ENCODE measurements around the gene ARCN1. TPM values are rescaled to one million over a fixed set of nuclear protein-coding genes. Genes with fewer than 3 reads are reported as not detected.

The ARCN1 gene
- total and polyA plus RNA-seq, 9 of the 15 experiments (the other 6 are each of a cell fraction or from before 2014, with no cell fraction given), result 30.0 to 224 (median 76.4) TPM

DNA sequence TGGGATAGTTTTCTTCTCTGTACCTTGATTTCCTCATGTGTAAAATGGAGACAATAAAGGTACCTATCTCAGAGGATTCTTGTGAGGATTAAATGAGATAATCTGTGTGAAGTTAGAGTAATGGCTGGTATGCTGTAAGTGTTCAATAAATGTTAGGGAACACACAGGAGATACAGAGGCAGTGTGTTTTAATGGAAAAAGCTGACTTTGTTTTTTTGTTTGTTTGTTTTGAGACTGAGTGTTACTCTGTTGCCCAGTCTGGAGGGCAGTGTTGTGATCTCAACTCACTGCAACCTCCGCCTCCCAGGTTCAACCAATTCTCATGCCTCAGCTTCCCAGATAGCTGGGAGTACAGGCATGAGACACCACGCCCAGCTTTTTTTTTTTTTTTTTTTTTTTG is 2.5 kb upstream of the ARCN1 start:
- FAIRE-seq (no peak), ATAC-seq (no peak), DNase-seq (ENCODE audit: extremely low read depth in 1 of 4, low spot score in 3 of 4) (no peak)
- Histone ChIP-seq H3K9ac (ENCODE audit: insufficient read depth in 1 of 2, low read depth in 2 of 2, low read length in 2 of 2) (no peak overlapping the region), H3K36me3 (ENCODE audit: control insufficient read depth, insufficient read depth, low read length) (peaks cover 6% of the 10 kb centered on the region), H3K79me2 (ENCODE audit: control insufficient read depth, insufficient read depth, low read length) (peaks cover 25% of the 10 kb centered on the region), H3K9me3 (replicated peaks; ENCODE audit: control insufficient read depth, insufficient read depth, low read depth, low read length) (no peaks in the 10 kb centered on the region), H3K4me2 (ENCODE audit: insufficient read depth, low read length) (no peak overlapping the region), H3K9me1 (ENCODE audit: control insufficient read depth, insufficient read depth, low read length) (no peaks in the 10 kb centered on the region), H3K27me3 (ENCODE audit: control insufficient read depth in 2 of 2, insufficient read depth in 2 of 2, low read length in 2 of 2) (no peaks in the 10 kb centered on the region), H3K4me1 (replicated peaks in 1 of 2; ENCODE audit: control insufficient read depth in 2 of 2, insufficient read depth in 2 of 2, low read length in 2 of 2) (peaks cover 10% of the 10 kb centered on the region in 2 experiments), H3K4me3 (no peak overlapping the region), H2AFZ (ENCODE audit: low read depth, low read length) (peak overlapping the region; percentile 25; the same call in 1 of the 2 replicates), H3K27ac (ENCODE audit: extremely low read depth, low read depth, low read length) (no peak overlapping the region), H4K20me1 (replicated peaks; ENCODE audit: control insufficient read depth, insufficient read depth, low read length) (peaks cover 16% of the 10 kb centered on the region; the same call in 1 of the 2 replicates)
- TF ChIP-seq ZNF384 (IDR thresholded peaks at IDR 0.05; ENCODE audit: low read depth, low read length) (peak; percentile 49), C11orf30 (IDR thresholded peaks at IDR 0.05; ENCODE audit: low read depth) (peak; percentile 59; the same call in 1 of the 2 replicates), ZBTB2 (IDR thresholded peaks at IDR 0.05) (no peak), ZNF324 (CRISPR knock-in tag; IDR thresholded peaks at IDR 0.05) (no peak), ZNF316 (IDR thresholded peaks at IDR 0.05) (peak; percentile 79), MAFG (tag; conservative IDR thresholded peaks at IDR 0.05) (0 out of 2 replicates have a peak, but pooled peaks have one; percentile 4), XRCC4 (IDR thresholded peaks at IDR 0.05; ENCODE audit: extremely low read depth, insufficient read depth, insufficient read length) (no peak), PTTG1 (tag; IDR thresholded peaks at IDR 0.05; ENCODE audit: low read depth) (no peak)
- CTCF ChIA-PET (ENCODE audit: low intra/inter-chr PET ratio), result no interaction called here
- POLR2A ChIA-PET, result interaction anchor here (0.7 kb wide), 1 partner anchor 539 kb away, joined by 4 read pairs; no protein-coding TSS in a partner anchor
- 33% methylated on average over 2 of the region's 2 CpGs for WGBS (ENCODE audit: insufficient coverage, low coverage, missing lambda C conversion rate)
- intact Hi-C loops (cut with micrococcal nuclease) (loop anchor here (5.0 to 10.0 kb wide), 4 partner anchors 37 to 272 kb away; partner anchors contain the start of genes ATP5MG and TMEM25), in situ Hi-C loops (cut with MboI) (no loop called here)
- BruUV-seq (replicated peaks), result no TSS peak

All from K562 (cell line).